ENCODE data around the gene INAFM2. TPM values are rescaled to one million over a fixed set of nuclear protein-coding genes. Genes with fewer than 3 reads are reported as not detected.

The INAFM2 gene
- total and polyA plus RNA-seq, 7 experiments from 2014 or later, result 2.0 to 21.2 (median 8.4) TPM

DNA sequence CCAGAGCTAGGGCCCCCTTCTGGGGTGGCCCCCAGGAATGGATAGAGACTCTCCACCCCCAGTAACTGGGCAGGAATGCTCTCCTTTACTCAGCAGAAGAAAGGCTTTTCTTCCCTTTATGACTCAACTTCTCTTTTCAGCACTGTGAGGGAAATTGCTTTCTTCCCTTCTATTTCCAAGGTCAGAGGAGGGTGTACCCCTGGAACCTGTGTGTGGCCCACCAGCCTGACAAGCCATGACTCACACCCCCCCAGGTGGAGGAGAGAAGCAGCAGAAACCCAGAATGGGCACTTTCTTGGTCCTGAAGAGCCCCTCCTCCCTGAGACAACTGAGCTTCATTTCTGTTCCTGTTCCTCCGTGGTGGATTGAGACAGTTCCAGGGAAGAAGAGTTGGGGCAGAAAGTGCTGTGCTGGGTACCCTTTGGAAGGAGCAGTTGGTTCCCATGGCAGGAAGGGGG is 37.9 kb upstream of the INAFM2 start:
- H3K36me3 ChIP-seq (ENCODE audit: control insufficient read depth in 2 of 3, insufficient read depth in 3 of 3, low read length in 3 of 3), result peaks cover 0 to 41% (median 0%) of the 10 kb centered on the region in 3 experiments
- ChIA-PET CTCF (interaction anchor here (0.6 to 2.0 kb wide), 5 partner anchors 21 to 135 kb away, joined by 3 to 9 read pairs (median 4); no protein-coding TSS in a partner anchor), POLR2A (interaction anchor here (0.8 to 3.5 kb wide), 2 partner anchors 22 to 37 kb away, joined by 3 to 23 read pairs; partner anchors contain the start of gene PLCB2)
- no peak overlapping the region for H3K4me3 ChIP-seq (ENCODE audit: low read length)
- peaks cover 0 to 11% of the 10 kb centered on the region in 2 donors for H3K27me3 ChIP-seq (ENCODE audit: control insufficient read depth in 2 of 2, insufficient read depth in 2 of 2, low read length in 2 of 2)
- peak overlapping the region in 2 of 9 donors; percentile 17 to 38 for H3K27ac Mint-ChIP-seq
- H3K9me3 ChIP-seq (ENCODE audit: control insufficient read depth in 2 of 3, low read length in 3 of 3), result no peaks in the 10 kb centered on the region
- intact Hi-C loops (cut with micrococcal nuclease), result no loop called here
- H3K4me1 Mint-ChIP-seq, result peaks cover 0 to 5% (median 0%) of the 10 kb centered on the region in 7 donors
- peaks cover 0 to 5% (median 0%) of the 10 kb centered on the region in 5 donors for H3K36me3 Mint-ChIP-seq
- no peak overlapping the region for H3K27ac ChIP-seq (ENCODE audit: low read depth, low read length)
- H3K4me3 Mint-ChIP-seq, result no peak overlapping the region
- peaks cover 0 to 21% (median 4%) of the 10 kb centered on the region in 5 donors for H3K27me3 Mint-ChIP-seq
- ATAC-seq, result no peak
- peaks cover 0 to 3% (median 0%) of the 10 kb centered on the region in 11 donors for H3K9me3 Mint-ChIP-seq
- H3K4me1 ChIP-seq (ENCODE audit: control insufficient read depth in 2 of 2, insufficient read depth in 2 of 2, low read length in 2 of 2), result no peaks in the 10 kb centered on the region
- DNase-seq, result no peak

DNA sequence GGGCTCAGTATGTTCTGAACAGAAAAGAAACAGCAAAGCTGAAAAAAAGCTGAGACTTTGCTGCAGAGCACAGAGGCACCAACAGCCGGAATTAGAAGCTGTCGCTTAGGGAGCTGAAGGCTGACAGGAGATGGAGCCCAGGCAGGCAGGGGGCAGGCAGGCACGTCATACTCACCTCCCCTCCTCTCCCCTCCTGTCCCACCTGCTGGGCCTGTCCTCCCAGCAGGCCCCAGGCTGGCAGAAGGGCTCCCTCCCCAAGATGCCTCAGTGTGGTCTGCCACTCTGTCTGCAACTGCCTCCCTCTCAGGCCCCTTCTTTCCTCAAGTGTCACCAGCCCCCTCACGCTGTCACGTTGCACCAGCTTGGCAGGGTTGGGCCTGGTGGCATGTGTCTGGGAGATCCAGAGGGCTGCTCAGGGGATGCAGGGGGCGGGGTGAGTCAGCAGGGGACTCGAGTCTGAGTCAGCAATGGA is 37.4 kb upstream of the INAFM2 start:
- H3K9me3 Mint-ChIP-seq, result peaks cover 0 to 3% (median 0%) of the 10 kb centered on the region in 11 donors
- no peak overlapping the region for H3K4me3 ChIP-seq (ENCODE audit: low read length)

GRCh38 chr15:40286794-40287193 is 36.7 kb upstream of the INAFM2 start:
- Mint-ChIP-seq H3K27me3 (peaks cover 0 to 14% (median 0%) of the 10 kb centered on the region in 5 donors), H3K4me3 (no peak overlapping the region), H3K36me3 (peaks cover 0 to 5% (median 0%) of the 10 kb centered on the region in 5 donors), H3K27ac (no peak overlapping the region), H3K9me3 (peaks cover 0 to 3% (median 0%) of the 10 kb centered on the region in 11 donors), H3K4me1 (peaks cover 0 to 4% (median 0%) of the 10 kb centered on the region in 7 donors)
- Histone ChIP-seq H3K36me3 (ENCODE audit: control insufficient read depth in 2 of 3, insufficient read depth in 3 of 3, low read length in 3 of 3) (peaks cover 0 to 48% (median 0%) of the 10 kb centered on the region in 3 experiments), H3K4me3 (ENCODE audit: low read length) (no peak overlapping the region), H3K27ac (ENCODE audit: low read depth, low read length) (no peak overlapping the region), H3K4me1 (ENCODE audit: control insufficient read depth in 2 of 2, insufficient read depth in 2 of 2, low read length in 2 of 2) (no peaks in the 10 kb centered on the region), H3K9me3 (ENCODE audit: control insufficient read depth in 2 of 3, low read length in 3 of 3) (no peaks in the 10 kb centered on the region), H3K27me3 (ENCODE audit: control insufficient read depth in 2 of 2, insufficient read depth in 2 of 2, low read length in 2 of 2) (no peaks in the 10 kb centered on the region)
- DNase-seq, result no peak
- CTCF ChIA-PET, result interaction anchor here (1.2 kb wide), 1 partner anchor 18 kb away, joined by 4 read pairs; no protein-coding TSS in a partner anchor
- POLR2A ChIA-PET, result interaction anchor here (6.6 kb wide), 1 partner anchor 20 kb away, joined by 30 read pairs; the partner anchor contains the start of gene PLCB2
- ATAC-seq, result no peak
- intact Hi-C loops (cut with micrococcal nuclease), result no loop called here

More for the DNA sequence above, 37.4 kb upstream of the INAFM2 start:
- Mint-ChIP-seq H3K4me3 (no peak overlapping the region), H3K27me3 (peaks cover 0 to 16% (median 1%) of the 10 kb centered on the region in 5 donors), H3K36me3 (peaks cover 0 to 5% (median 0%) of the 10 kb centered on the region in 5 donors), H3K4me1 (peaks cover 0 to 4% (median 0%) of the 10 kb centered on the region in 7 donors), H3K27ac (no peak overlapping the region)
- ChIA-PET CTCF (interaction anchor here (0.7 to 2.0 kb wide), 2 partner anchors 52 to 56 kb away, joined by 3 to 9 read pairs; no protein-coding TSS in a partner anchor), POLR2A (interaction anchor here (3.5 kb wide), 1 partner anchor 22 kb away, joined by 23 read pairs; the partner anchor contains the start of gene PLCB2)
- ATAC-seq (no peak), DNase-seq (no peak)
- H3K36me3 ChIP-seq (ENCODE audit: control insufficient read depth in 2 of 3, insufficient read depth in 3 of 3, low read length in 3 of 3), result peaks cover 0 to 42% (median 0%) of the 10 kb centered on the region in 3 experiments
- H3K27ac ChIP-seq (ENCODE audit: low read depth, low read length), result no peak overlapping the region
- H3K27me3 ChIP-seq (ENCODE audit: control insufficient read depth in 2 of 2, insufficient read depth in 2 of 2, low read length in 2 of 2), result peaks cover 0 to 5% of the 10 kb centered on the region in 2 donors
- H3K4me1 ChIP-seq (ENCODE audit: control insufficient read depth in 2 of 2, insufficient read depth in 2 of 2, low read length in 2 of 2), result no peaks in the 10 kb centered on the region
- no peaks in the 10 kb centered on the region for H3K9me3 ChIP-seq (ENCODE audit: control insufficient read depth in 2 of 3, low read length in 3 of 3)
- intact Hi-C loops (cut with micrococcal nuclease), result no loop called here

DNA sequence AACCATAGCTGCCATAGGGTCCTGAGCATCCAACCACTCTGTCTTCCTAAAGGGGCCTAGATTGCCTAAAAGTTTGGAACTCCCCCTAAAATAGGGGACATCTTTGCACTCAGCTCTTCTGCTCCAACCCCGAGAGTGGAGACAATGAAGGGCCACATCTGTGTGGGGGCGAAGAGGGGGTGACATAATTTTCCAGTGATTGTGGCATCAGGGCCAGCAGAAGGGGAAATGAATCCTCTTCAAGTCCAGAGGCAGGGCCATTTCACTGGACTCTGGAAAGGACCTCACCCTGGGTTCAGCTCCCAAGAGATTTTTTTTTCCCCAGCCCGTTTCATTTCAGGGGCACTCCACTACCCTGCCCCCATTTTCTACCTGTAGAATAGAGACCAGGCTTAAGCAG is 36.0 kb upstream of the INAFM2 start:
- Mint-ChIP-seq H3K27me3 (peaks cover 0 to 14% (median 0%) of the 10 kb centered on the region in 5 donors), H3K36me3 (peaks cover 0 to 5% (median 0%) of the 10 kb centered on the region in 5 donors), H3K9me3 (peaks cover 0 to 3% (median 0%) of the 10 kb centered on the region in 11 donors), H3K4me3 (no peak overlapping the region), H3K4me1 (peaks cover 0 to 4% (median 0%) of the 10 kb centered on the region in 7 donors), H3K27ac (peak overlapping the region in 1 of 9 donors; percentile 25)
- Histone ChIP-seq H3K4me3 (ENCODE audit: low read length) (no peak overlapping the region), H3K36me3 (ENCODE audit: control insufficient read depth in 2 of 3, insufficient read depth in 3 of 3, low read length in 3 of 3) (peaks cover 0 to 55% (median 4%) of the 10 kb centered on the region in 3 experiments), H3K4me1 (ENCODE audit: control insufficient read depth in 2 of 2, insufficient read depth in 2 of 2, low read length in 2 of 2) (no peaks in the 10 kb centered on the region), H3K27ac (ENCODE audit: low read depth, low read length) (no peak overlapping the region), H3K9me3 (ENCODE audit: control insufficient read depth in 2 of 3, low read length in 3 of 3) (no peaks in the 10 kb centered on the region), H3K27me3 (ENCODE audit: control insufficient read depth in 2 of 2, insufficient read depth in 2 of 2, low read length in 2 of 2) (no peaks in the 10 kb centered on the region)
- ATAC-seq (no peak), DNase-seq (no peak)
- POLR2A ChIA-PET, result interaction anchor here (6.6 kb wide), 1 partner anchor 20 kb away, joined by 30 read pairs; the partner anchor contains the start of gene PLCB2
- intact Hi-C loops (cut with micrococcal nuclease), result no loop called here
- CTCF ChIA-PET, result interaction anchor here (1.0 to 1.3 kb wide), 4 partner anchors 18 to 51 kb away, joined by 3 to 4 read pairs (median 3); no protein-coding TSS in a partner anchor

- Histone ChIP-seq H3K27me3 (ENCODE audit: control insufficient read depth in 2 of 2, insufficient read depth in 2 of 2, low read length in 2 of 2) (no peaks in the 10 kb centered on the region), H3K4me3 (ENCODE audit: low read length) (no peak overlapping the region), H3K4me1 (ENCODE audit: control insufficient read depth in 2 of 2, insufficient read depth in 2 of 2, low read length in 2 of 2) (no peaks in the 10 kb centered on the region), H3K9me3 (ENCODE audit: control insufficient read depth in 2 of 3, low read length in 3 of 3) (no peaks in the 10 kb centered on the region), H3K27ac (ENCODE audit: low read depth, low read length) (no peak overlapping the region), H3K36me3 (ENCODE audit: control insufficient read depth in 2 of 3, insufficient read depth in 3 of 3, low read length in 3 of 3) (peaks cover 0 to 60% (median 4%) of the 10 kb centered on the region in 3 experiments)
- ChIA-PET POLR2A (interaction anchor here (6.6 kb wide), 1 partner anchor 19 kb away, joined by 30 read pairs; the partner anchor contains the start of gene PLCB2), CTCF (interaction anchor here (1.0 to 1.3 kb wide), 4 partner anchors 17 to 51 kb away, joined by 3 to 4 read pairs (median 3); no protein-coding TSS in a partner anchor)
- DNase-seq (no peak), ATAC-seq (no peak)
- Mint-ChIP-seq H3K4me3 (no peak overlapping the region), H3K27me3 (peaks cover 0 to 13% (median 0%) of the 10 kb centered on the region in 5 donors), H3K4me1 (peaks cover 0 to 4% (median 0%) of the 10 kb centered on the region in 7 donors), H3K36me3 (peaks cover 0 to 7% (median 0%) of the 10 kb centered on the region in 5 donors), H3K9me3 (peaks cover 0 to 3% (median 0%) of the 10 kb centered on the region in 11 donors), H3K27ac (no peak overlapping the region)
- intact Hi-C loops (cut with micrococcal nuclease), result no loop called here
These were observed 35.5 kb upstream of the INAFM2 start for GRCh38 chr15:40287968-40288367.

- H3K27me3 ChIP-seq (ENCODE audit: control insufficient read depth in 2 of 2, insufficient read depth in 2 of 2, low read length in 2 of 2), result no peaks in the 10 kb centered on the region
- H3K9me3 ChIP-seq (ENCODE audit: control insufficient read depth in 2 of 3, low read length in 3 of 3), result no peaks in the 10 kb centered on the region
- H3K27me3 Mint-ChIP-seq, result peaks cover 0 to 2% (median 0%) of the 10 kb centered on the region in 5 donors
- POLR2A ChIA-PET, result interaction anchor here (0.6 to 6.6 kb wide), 2 partner anchors 18 to 300 kb away, joined by 9 to 30 read pairs; partner anchors contain the start of gene PLCB2
- peak overlapping the region in 2 of 9 donors; percentile 62 to 64 for H3K27ac Mint-ChIP-seq
- peaks cover 0 to 4% (median 0%) of the 10 kb centered on the region in 7 donors for H3K4me1 Mint-ChIP-seq
- DNase-seq (no peak), ATAC-seq (no peak)
- H3K4me3 ChIP-seq (ENCODE audit: low read length), result no peak overlapping the region
- H3K36me3 Mint-ChIP-seq, result peaks cover 0 to 11% (median 0%) of the 10 kb centered on the region in 5 donors
- CTCF ChIA-PET, result interaction anchor here (0.6 to 2.6 kb wide), 7 partner anchors 9 to 62 kb away, joined by 3 to 8 read pairs (median 4); partner anchors contain the start of gene PLCB2
- H3K9me3 Mint-ChIP-seq, result peaks cover 0 to 3% (median 0%) of the 10 kb centered on the region in 11 donors
- no peaks in the 10 kb centered on the region for H3K4me1 ChIP-seq (ENCODE audit: control insufficient read depth in 2 of 2, insufficient read depth in 2 of 2, low read length in 2 of 2)
- no peak overlapping the region for H3K4me3 Mint-ChIP-seq
- intact Hi-C loops (cut with micrococcal nuclease), result no loop called here
- H3K27ac ChIP-seq (ENCODE audit: low read depth, low read length), result no peak overlapping the region
- peaks cover 4 to 73% (median 15%) of the 10 kb centered on the region in 3 experiments for H3K36me3 ChIP-seq (ENCODE audit: control insufficient read depth in 2 of 3, insufficient read depth in 3 of 3, low read length in 3 of 3)
These were observed 34.2 kb upstream of the INAFM2 start for GRCh38 chr15:40289140-40289775.

Measured in naive thymus-derived CD4-positive, alpha-beta T cell (primary cell).